WI38 (cell line): Measurements from ENCODE around the gene CLSTN2.

ENCODE experiments used
- H3K4me3 ChIP-seq: 2 replicates; pipeline ENCODE4 v1.5.1; 2011; ENCODE audit warnings: low read depth, mild to moderate bottlenecking, control low read depth, low read length
- CTCF ChIP-seq: IDR thresholded peaks from 2 replicates; pipeline ENCODE4 v1.5.1; 2012; ENCODE audit warnings: low read depth, mild to moderate bottlenecking, control low read depth, low read length

Gene CLSTN2

GRCh38 chr3:140131895-140132294, 196.9 kb downstream of the CLSTN2 start:
- H3K4me3 ChIP-seq: no peak overlapping the region
- TF ChIP-seq CTCF: no peak

- no peak overlapping the region for H3K4me3 ChIP-seq
- TF ChIP-seq CTCF: no peak
These were observed 199.4 kb downstream of the CLSTN2 start for GRCh38 chr3:140134231-140134965.

GRCh38 chr3:140135461-140135860, 200.5 kb downstream of the CLSTN2 start:
- no peak for TF ChIP-seq CTCF
- H3K4me3 ChIP-seq: no peak overlapping the region

- TF ChIP-seq CTCF: no peak
- no peak overlapping the region for H3K4me3 ChIP-seq
These were observed 208.5 kb downstream of the CLSTN2 start for GRCh38 chr3:140143367-140144069.

- no peak overlapping the region for H3K4me3 ChIP-seq
- no peak for TF ChIP-seq CTCF
These were observed 210.5 kb downstream of the CLSTN2 start for GRCh38 chr3:140145528-140145927.

GRCh38 chr3:140146668-140147067, 211.7 kb downstream of the CLSTN2 start:
- no peak overlapping the region for H3K4me3 ChIP-seq
- TF ChIP-seq CTCF: no peak

GRCh38 chr3:140147965-140148490, 213.0 kb downstream of the CLSTN2 start:
- TF ChIP-seq CTCF: no peak
- no peak overlapping the region for H3K4me3 ChIP-seq
